Dedifferentiated amniotic fluid mesenchymal stem cell (primary cell): Measurements from ENCODE around the gene LENEP.

Experiments used
- DNase-seq: peaks from one replicate; pipeline ENCODE4 v3.0.0-alpha.2; 2016; ENCODE audit errors: extremely low spot score

Gene LENEP

DNA sequence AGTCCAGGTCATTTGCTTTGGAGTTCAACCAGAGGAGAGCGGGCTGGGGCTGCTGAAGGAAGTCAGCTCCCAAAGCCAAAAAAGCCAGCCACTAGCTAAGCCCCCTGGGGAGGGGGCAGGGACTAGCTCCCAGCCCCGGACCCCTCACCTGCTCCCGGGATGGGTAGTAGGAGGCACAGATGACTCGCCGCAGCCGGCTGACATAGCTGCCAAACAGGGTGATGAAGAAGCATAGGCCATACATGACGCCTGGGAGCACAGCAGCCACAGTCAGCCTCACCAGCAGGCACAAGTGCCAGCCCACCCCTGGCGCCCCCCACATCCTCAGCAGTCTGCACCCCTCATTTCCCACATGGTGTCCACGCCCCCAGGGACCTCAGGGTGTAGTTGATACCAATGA is 32.8 kb downstream of the LENEP start:
- DNase-seq, result no peak

GRCh38 chr1:155026588-155026987 is 33.2 kb downstream of the LENEP start:
- DNase-seq, result no peak

DNA sequence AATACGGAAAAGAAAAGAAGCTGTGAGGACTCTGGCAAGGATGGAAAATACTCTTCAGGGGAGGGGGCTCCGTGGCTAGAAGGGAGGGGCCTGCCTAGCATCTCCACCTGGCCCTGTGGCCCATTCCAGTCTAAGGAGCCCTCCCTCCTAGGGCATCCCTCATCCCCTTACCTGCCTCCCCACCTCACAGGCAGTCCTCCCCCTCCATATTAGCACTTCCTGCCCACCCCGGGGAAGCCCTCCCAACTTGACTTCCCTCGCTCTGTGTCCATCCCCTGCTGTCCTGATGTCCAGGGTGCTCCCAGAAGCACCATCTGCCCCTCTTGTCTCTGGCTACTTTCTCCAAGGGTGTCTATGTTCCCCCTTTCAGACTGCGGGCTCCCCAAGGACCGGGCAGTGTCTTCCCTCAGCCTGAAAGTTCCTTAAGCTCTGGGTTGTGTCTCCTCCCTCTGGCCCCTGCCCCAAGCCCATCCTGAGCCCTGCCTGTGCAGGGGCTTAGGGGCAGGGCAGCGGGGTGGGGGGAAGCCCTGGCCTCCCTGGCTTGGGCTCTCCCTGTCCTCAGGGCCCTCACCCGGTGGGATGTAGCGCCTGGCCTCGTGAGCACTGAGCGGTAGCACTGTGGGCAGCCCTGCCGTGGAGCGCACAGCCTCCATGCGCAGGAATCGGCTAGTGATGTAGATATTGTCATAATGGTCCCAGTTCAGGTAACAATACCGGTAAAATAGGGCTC is 36.3 kb downstream of the LENEP start:
- no peak for DNase-seq

GRCh38 chr1:155030243-155030795 is 36.9 kb downstream of the LENEP start:
- no peak for DNase-seq

DNA sequence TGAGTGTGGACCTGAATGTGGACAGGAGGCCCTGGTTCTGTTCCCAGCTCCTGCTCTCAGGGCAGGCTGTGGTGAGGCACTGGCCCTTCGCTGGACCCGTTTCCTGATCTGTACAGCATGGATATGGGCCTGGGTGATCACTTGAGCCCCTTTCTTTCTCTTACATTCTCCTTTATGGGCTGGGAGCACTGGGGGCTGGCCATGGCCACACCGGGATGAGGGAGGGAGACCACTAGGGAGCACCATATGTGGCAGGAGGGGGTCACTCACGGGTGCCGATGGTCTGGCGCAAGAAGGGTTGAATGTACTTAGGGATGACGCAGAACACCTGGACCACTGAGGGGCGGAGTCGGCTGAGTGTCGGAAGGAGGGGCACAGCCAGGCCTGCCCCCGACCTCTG is 37.5 kb downstream of the LENEP start:
- no peak for DNase-seq

DNA sequence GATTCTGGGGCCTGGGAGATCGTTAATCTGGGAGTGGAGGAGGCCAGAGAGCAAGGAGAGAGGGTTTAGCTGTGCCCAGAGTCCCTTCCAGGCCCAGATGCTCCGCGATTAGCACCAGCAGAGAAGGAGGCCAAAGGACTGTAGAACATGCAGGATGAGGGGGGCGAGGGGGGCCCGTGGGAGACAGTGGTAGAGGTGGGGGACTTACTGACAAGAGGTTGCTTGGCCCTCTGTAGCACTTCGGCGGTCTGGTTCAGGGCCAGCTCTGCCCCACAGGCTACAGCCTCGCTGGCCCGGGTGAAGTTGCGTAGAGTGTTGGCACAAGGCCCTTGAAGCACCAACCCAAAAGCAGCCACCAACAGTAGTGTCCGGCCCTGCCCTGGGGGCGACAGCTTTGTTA is 39.5 kb downstream of the LENEP start:
- no peak for DNase-seq

GRCh38 chr1:155033524-155033923 is 40.1 kb downstream of the LENEP start, which contains the start of the genes DCST1 and DCST2:
DCST1 (plus strand) TSS chr1:155033824; CDS start chr1:155034037, 213 bp downstream.
DCST2 (minus strand) TSS chr1:155033781; CDS start chr1:155033701, 80 bp downstream.
- DNase-seq, result no peak

DNA sequence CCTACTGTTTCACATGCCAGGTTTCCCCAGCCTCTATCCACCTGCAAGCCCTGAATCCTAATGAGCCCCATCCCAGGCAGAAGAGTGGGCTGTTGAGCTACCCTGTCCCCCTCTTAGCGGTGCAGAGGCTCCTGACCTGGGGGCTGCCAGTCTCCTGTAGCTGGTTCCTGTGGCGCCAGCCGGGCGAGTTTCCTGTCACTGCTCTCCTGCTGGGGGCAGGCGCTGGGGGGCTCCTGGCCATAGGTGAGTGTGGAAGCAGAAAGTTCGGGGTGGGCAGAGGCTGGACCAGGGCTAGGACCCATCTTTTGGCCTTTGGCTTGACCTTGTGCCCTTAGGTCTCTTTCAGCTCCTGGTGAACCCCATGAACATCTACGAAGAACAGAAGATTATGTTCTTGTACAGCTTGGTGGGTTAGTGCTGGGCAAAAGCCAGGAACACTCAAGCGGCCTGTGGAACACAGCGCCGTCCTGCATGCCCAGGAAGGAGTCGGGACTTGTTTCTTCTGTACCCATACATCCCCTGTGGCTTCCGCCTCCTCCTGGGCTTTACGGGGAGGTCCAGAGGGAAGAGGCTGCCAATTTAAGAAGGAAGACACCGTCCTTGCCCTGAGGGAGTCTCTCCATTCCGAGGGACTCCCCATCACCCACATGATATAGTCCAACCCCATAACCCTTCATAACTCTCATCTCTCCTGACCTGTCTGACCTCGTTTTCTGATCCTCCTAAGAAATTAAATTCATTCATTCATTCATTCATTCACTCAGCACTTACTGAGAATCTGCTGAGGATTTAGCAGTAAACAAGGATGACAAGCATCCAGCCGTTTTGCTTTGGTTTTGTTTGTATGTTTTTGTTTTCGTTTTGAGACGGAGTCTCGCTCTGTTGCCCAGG is 41.2 kb downstream of the LENEP start:
- DNase-seq, result no peak

GRCh38 chr1:155035936-155036335 is 42.5 kb downstream of the LENEP start:
- no peak for DNase-seq

GRCh38 chr1:155037043-155037442 is 43.7 kb downstream of the LENEP start:
- DNase-seq, result no peak

DNA sequence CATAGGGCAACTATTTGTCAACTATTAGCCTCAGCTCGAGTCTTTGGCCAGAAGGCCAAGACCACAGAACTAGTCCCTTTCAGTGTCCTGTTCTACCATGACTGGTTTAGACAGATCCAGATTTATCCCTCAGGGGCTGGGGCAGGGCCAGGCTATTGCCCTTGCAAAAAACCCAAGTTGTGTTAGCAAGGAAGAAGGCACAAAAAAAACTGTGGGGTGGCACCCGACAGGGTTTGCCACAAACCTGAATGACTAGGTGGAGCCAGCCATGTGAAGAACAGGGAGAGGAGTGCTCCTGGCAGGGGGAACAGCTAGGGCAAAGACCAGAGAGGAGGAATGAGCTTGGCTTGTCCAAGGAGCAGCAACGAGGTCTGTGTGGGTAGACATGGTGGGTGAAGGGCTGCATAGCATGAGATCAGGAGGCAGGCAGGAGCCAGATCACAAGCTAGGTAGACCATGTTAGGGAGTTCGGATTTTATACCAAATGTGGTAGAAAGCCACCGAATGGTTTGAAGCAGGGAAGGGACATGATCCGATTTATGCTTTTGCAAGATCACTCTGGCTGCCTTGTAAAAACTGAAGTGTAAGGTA is 44.6 kb downstream of the LENEP start:
- no peak for DNase-seq

GRCh38 chr1:155038602-155039307 is 45.4 kb downstream of the LENEP start:
- DNase-seq, result no peak

DNA sequence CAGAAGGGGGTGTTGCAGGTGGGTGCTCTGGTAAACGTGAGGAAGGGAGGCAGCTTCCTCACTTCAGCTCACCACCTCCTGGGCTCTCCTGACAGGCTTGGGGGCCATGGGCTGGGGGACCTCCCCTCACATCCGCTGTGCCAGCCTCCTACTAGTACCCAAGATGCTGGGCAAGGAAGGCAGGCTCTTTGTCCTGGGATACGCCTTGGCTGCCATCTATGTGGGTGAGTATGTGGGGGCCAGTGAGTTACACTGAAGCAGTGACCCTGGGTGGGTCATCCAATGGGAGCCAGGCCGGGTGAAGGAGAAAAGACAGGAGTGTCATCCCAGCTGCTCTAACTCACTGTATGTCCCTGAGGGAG is 45.9 kb downstream of the LENEP start:
- no peak for DNase-seq

- no peak for DNase-seq
Measured at GRCh38 chr1:155040358-155041093, 47.1 kb downstream of the LENEP start.

- no peak for DNase-seq
Measured at GRCh38 chr1:155042789-155043188, 49.4 kb downstream of the LENEP start.

- no peak for DNase-seq
Measured at GRCh38 chr1:155043301-155043702, 49.9 kb downstream of the LENEP start.

GRCh38 chr1:155043793-155044192 is 50.4 kb downstream of the LENEP start:
- no peak for DNase-seq
